ENCODE data around the gene HMX2. TPM values are rescaled to one million over a fixed set of nuclear protein-coding genes. Genes with fewer than 3 reads are reported as not detected.

HMX2 gene
- total RNA-seq, 1 donor from 2014 or later: not detected

GRCh38 chr10:123142701-123143161, 5.2 kb upstream of the HMX2 start:
- H3K4me1 Mint-ChIP-seq (ENCODE audit: unreplicated experiment): peaks cover 14% of the 10 kb centered on the region
- no peak for DNase-seq (ENCODE audit: extremely low spot score, unreplicated experiment)
- no peak overlapping the region for H3K4me3 Mint-ChIP-seq (ENCODE audit: unreplicated experiment)
- TF ChIP-seq, protein P1, sequence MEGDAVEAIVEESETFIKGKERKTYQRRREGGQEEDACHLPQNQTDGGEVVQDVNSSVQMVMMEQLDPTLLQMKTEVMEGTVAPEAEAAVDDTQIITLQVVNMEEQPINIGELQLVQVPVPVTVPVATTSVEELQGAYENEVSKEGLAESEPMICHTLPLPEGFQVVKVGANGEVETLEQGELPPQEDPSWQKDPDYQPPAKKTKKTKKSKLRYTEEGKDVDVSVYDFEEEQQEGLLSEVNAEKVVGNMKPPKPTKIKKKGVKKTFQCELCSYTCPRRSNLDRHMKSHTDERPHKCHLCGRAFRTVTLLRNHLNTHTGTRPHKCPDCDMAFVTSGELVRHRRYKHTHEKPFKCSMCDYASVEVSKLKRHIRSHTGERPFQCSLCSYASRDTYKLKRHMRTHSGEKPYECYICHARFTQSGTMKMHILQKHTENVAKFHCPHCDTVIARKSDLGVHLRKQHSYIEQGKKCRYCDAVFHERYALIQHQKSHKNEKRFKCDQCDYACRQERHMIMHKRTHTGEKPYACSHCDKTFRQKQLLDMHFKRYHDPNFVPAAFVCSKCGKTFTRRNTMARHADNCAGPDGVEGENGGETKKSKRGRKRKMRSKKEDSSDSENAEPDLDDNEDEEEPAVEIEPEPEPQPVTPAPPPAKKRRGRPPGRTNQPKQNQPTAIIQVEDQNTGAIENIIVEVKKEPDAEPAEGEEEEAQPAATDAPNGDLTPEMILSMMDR (IDR thresholded peaks at IDR 0.05): no peak
- peaks cover 2% of the 10 kb centered on the region for H3K36me3 Mint-ChIP-seq (ENCODE audit: unreplicated experiment)
- H3K9me3 Mint-ChIP-seq (ENCODE audit: unreplicated experiment): no peaks in the 10 kb centered on the region
- peaks cover 90% of the 10 kb centered on the region for H3K27me3 Mint-ChIP-seq (ENCODE audit: unreplicated experiment)
- H3K27ac Mint-ChIP-seq (ENCODE audit: unreplicated experiment): no peak overlapping the region

DNA sequence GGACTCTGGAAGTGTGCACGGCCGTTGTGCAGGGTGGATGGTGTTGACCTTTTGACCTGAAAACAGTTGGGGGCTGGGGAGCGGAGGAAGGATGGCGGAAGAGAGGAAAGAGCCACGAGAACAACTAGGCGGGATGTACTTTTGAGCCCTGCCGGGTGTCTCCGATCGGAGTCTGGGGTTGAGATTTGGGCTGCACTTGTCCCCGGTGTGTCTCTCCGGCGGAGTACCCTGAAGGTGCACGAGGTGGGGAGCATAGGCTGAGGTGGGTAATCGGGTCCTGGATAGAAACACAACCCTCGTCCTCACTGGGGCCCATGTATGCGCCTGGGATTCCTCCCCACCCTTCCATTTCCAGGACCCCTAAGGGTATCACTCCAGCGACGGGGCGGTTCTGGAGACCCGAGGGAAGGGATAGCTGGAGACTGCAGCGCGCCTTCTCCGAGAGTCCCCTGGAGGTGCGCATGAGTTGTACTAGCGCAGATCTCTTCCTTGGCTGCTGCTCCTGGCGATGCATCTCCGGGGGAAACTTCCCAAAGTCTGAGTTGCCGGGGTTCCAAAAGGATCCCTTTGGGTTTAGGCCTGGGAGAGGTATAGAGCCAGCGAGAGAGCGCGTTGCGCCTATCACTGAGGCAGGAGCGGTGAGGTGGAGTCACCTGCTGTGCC, 4.6 kb upstream of the HMX2 start:
- Mint-ChIP-seq H3K9me3 (ENCODE audit: unreplicated experiment) (no peaks in the 10 kb centered on the region), H3K4me3 (ENCODE audit: unreplicated experiment) (no peak overlapping the region), H3K27ac (ENCODE audit: unreplicated experiment) (no peak overlapping the region), H3K27me3 (ENCODE audit: unreplicated experiment) (peaks cover 85% of the 10 kb centered on the region), H3K4me1 (ENCODE audit: unreplicated experiment) (peaks cover 12% of the 10 kb centered on the region), H3K36me3 (ENCODE audit: unreplicated experiment) (peaks cover 2% of the 10 kb centered on the region)
- DNase-seq (ENCODE audit: extremely low spot score, unreplicated experiment): peak; percentile 68
- TF ChIP-seq, protein P1 (IDR thresholded peaks at IDR 0.05): no peak

DNA sequence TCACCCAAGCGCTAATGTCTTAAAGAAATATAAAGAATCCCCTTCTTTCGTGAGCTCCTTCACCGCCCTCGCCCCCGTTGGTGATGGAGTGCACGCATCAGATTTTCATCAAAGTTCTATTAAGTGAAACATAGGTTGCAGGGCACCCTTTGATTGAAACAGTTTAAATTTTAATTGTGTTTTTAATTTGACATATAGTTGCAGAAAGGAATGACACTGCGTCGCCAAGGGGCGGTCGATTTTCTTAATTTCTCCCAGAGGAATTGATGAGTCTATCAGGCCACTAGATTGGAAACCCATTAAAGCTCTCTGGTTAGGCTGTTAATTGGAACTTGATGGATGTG, 4.1 kb upstream of the HMX2 start:
- Mint-ChIP-seq H3K27me3 (ENCODE audit: unreplicated experiment) (peaks cover 83% of the 10 kb centered on the region), H3K4me3 (ENCODE audit: unreplicated experiment) (no peak overlapping the region), H3K9me3 (ENCODE audit: unreplicated experiment) (no peaks in the 10 kb centered on the region), H3K4me1 (ENCODE audit: unreplicated experiment) (peaks cover 13% of the 10 kb centered on the region), H3K36me3 (ENCODE audit: unreplicated experiment) (no peaks in the 10 kb centered on the region), H3K27ac (ENCODE audit: unreplicated experiment) (no peak overlapping the region)
- TF ChIP-seq, protein P1 (IDR thresholded peaks at IDR 0.05): no peak
- no peak for DNase-seq (ENCODE audit: extremely low spot score, unreplicated experiment)

- Mint-ChIP-seq H3K4me3 (ENCODE audit: unreplicated experiment) (no peak overlapping the region), H3K36me3 (ENCODE audit: unreplicated experiment) (no peaks in the 10 kb centered on the region), H3K9me3 (ENCODE audit: unreplicated experiment) (no peaks in the 10 kb centered on the region), H3K4me1 (ENCODE audit: unreplicated experiment) (peaks cover 12% of the 10 kb centered on the region), H3K27me3 (ENCODE audit: unreplicated experiment) (peaks cover 79% of the 10 kb centered on the region), H3K27ac (ENCODE audit: unreplicated experiment) (no peak overlapping the region)
- peak; percentile 59 for DNase-seq (ENCODE audit: extremely low spot score, unreplicated experiment)
- TF ChIP-seq, protein P1 (IDR thresholded peaks at IDR 0.05): no peak
These were observed 3.0 kb upstream of the HMX2 start for GRCh38 chr10:123144697-123145541.

GRCh38 chr10:123145542-123146012, 2.4 kb upstream of the HMX2 start:
- peaks cover 79% of the 10 kb centered on the region for H3K27me3 Mint-ChIP-seq (ENCODE audit: unreplicated experiment)
- H3K36me3 Mint-ChIP-seq (ENCODE audit: unreplicated experiment): no peaks in the 10 kb centered on the region
- DNase-seq (ENCODE audit: extremely low spot score, unreplicated experiment): no peak
- no peak overlapping the region for H3K4me3 Mint-ChIP-seq (ENCODE audit: unreplicated experiment)
- no peak overlapping the region for H3K27ac Mint-ChIP-seq (ENCODE audit: unreplicated experiment)
- TF ChIP-seq, protein P1 (IDR thresholded peaks at IDR 0.05): no peak
- peaks cover 18% of the 10 kb centered on the region for H3K4me1 Mint-ChIP-seq (ENCODE audit: unreplicated experiment)
- H3K9me3 Mint-ChIP-seq (ENCODE audit: unreplicated experiment): no peaks in the 10 kb centered on the region

Data from osteocyte (in vitro differentiated cells).